ENCODE measurements around the gene ITPR1.

Gene ITPR1

GRCh38 chr3:4797201-4797705, 304.1 kb downstream of the ITPR1 start:
- no peak for DNase-seq

DNA sequence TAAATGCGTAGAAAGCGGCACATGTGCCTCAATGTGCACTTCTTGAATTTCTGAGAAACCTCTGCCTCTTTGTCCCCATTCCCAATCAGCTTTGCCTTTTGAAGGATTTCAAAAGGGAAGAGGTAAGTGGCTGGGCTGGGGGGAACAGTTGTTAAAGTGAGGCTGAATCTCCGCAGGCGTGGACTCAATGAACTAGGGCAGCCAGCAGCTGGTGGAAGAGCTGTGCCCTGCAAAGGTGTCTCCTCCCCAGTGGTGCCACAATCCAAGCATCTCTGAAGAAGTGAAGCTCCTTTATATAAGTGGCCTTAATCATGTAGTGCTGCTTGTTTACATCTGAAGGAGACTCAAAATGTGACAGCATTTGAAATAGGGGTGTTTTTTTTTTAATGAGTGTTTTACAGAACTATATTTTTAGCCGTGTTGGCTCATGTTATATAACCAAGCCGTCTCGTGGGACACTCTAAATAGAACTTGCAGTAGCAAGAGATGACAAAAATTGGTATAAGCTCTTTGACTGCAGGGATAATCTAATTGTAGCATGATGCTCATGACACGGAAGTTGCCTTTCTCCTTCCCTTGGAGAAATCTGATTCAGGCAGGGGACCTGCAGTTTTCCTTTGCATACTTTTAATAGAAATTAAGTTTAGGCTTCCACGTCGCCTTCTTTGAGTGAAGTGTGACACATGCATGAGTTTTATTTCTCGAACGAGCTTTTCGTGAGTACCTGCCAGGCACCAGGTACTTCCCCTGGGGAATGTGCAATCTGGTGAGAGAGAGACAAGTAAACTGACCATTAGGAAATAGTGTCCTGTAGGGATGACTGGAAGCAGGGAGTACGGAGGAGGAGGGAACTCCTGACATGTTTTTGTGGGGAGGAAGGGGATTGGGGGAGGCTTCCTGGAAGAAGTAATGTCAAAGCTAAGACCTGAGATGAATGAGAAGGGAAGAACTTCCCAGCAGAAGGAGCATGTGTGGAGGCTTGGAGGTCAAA, 306.4 kb downstream of the ITPR1 start:
- no peak for DNase-seq

- DNase-seq = no peak
These were observed 307.4 kb downstream of the ITPR1 start for GRCh38 chr3:4800595-4800994.

DNA sequence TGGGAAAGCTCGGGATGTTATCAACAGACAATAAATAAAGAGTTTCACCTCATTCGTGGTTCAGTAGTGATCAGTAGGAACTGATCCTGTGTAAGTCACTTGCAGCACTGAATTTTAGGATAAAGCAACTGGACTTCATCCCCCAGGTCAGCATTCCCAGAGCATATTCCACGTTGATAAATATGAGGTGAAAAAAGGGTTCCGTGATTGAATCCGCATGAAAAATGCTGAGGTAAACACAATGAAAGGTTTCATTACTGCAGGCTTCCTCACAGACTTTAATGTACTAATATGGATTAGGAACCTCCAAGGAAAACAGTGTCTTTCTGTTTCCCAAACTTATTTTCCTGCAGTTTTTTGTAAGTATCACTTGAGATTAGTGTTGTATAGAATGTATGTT, 308.7 kb downstream of the ITPR1 start:
- no peak for DNase-seq

DNA sequence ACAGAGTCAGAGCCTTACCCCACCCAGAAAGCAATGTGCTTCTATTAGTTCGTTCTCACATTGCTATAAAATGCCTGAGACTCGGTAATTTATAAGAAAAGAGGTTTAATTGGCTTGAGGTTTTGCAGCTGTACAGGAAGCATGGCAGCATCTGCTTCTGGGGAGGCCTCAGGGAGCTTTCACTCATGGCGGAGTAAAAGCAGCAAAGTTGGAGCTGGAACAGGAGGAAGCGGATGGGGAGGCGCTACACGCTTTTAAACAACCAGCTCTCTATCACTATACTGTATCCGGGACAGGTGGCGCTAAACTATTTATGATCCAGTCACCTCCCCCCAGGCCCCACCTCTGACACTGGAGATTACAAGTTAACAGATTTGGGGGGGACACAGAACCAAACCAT, 309.8 kb downstream of the ITPR1 start:
- no peak for DNase-seq

DNA sequence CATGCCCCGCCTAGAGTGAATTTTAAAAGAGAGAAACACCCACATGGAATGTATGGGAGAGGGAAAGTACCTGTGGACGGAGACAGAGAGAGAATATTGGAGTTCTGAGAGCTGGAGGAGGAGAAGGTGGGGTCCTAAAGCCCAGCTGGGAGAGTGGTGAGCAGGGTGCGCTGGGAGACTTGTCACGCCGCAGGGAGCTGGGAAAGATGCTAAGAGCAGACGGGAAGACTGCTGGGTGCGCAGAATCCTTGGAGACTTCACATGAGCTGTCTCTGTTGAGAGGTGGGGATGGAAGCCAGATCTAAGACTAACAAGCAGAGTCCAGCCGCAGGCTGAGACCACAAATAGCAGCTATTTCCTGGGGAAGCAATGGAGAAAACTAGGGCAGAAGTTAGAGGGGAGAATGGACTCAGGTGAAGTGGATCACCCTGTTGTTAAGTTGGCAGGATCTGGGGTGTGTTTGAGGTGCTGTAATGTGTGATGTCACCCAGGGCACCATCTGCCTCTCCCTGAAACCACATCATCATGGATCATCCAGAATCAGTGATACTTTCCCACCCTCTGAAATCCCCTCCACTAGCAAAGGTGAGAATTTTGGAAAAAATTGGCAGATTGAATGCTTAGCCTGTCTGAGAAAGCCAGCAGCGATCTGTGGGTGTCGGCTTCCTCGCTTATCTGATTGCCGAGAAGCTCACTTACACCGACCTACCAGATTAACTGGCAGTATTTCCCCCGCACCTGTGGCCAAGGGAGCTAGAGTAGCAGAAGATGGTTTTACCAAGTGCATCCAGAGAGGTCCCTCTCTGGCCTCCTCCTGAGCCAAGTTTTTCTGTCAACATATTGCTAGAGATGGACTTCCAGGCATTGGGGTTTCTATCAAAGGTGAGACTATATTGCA, 311.3 kb downstream of the ITPR1 start:
- no peak for DNase-seq

DNA sequence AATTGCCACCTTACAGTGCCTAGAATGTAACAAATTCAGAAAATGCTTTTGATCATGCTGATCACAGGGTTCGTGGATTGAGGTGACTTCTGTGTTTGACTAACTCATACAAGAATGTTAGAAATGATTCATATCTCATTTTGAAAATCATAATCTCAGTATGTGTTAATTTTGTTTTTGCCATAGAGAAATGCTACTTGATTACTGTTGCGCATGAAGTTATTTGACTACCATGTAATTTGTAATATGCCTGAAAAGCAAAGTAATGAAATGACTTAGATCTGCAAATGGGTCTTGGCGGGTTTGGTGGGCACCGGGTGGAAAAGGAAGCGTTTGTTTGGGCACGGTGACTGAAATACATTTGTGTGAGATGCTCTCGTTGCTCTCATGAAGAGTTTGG, 312.5 kb downstream of the ITPR1 start:
- DNase-seq = no peak

DNA sequence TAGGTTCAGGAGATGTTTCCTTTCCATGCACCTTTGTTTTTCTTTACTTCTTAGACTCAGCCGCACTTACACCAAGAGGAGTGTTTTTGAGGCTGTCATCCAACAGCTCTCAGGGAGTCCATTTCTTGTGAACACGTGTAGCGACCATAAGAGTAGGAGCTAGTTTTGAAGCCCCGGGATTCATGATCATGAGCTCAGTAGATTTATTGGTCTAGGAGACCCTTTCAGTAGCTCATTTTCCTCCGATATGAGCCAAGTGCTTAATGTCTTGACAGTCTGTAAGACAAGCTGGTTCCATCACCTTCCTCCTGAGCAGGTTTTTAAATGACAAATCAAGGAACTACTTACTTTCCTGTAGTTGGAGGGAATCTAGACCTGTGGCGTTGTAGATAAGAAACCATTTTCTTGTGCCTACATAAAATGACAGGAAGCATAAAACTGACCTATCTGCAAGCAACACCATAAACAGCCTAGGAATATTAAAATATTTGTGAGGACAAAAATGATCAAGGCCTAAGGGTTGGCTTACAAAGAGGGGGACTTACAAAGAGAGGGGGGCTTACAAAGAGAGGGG, 313.5 kb downstream of the ITPR1 start:
- no peak for DNase-seq

DNA sequence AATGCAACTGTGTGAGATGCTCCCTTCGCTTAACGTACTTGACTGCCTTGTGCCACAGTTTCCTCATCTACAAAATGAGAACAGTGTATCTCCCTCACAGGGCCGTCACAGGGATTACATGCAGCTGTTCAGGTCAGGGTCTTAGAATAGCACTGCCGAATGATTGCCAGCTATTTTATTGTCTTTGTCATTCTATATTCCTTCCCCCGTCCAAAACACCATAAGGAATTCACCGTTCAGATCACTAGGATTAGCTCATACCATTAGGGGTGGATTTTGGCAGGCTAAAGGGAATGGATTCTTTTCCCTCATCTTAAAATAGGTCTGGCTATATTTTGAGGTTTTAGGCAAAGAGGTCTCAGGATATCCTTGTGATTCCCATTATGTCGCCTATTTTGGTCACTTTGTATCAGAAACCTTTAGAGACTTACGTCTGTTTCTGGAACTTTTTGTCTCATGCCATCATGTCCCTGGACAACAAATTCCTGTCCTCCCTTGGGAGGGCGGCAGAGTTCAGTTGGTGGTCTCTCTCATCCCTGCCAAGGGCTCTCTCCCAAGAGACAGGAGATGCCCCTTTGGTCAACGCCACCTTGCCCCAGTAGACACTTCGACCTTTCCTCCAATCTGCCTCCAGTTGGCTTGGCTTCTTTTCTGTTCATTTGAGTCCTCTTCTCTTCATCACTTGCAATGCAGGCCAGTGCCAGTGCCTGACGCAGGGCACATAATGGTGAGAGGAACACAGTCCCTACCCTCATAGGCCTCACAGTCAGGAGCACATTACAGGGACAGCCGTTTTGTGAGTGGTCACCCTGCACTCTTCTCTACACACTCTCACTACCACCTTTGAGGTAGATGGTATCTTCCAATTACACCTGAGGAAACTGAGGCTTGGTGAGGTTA, 314.5 kb downstream of the ITPR1 start:
- DNase-seq = no peak

GRCh38 chr3:4808637-4809036, 315.5 kb downstream of the ITPR1 start:
- DNase-seq = no peak

GRCh38 chr3:4809922-4810321, 316.8 kb downstream of the ITPR1 start:
- DNase-seq = no peak

DNA sequence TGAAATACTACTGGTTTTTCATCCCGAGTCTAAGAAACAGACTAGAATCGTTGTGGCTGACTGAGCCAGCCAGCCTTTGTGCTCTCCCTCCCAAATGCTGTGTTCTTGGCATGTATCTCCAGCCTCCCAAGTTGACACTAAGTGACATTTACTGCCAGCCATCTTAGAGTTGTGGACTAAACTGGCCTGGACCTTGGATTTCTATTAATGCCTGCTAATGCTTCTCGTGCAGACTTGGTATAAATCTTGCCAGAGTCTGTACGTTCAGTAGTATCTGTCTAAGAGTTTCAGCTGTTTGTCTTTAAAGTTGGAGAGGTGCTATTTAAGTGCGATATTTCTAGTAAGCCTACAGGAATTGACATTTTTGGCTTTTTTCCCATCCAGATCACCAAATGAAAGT, 319.4 kb downstream of the ITPR1 start:
- no peak for DNase-seq

DNA sequence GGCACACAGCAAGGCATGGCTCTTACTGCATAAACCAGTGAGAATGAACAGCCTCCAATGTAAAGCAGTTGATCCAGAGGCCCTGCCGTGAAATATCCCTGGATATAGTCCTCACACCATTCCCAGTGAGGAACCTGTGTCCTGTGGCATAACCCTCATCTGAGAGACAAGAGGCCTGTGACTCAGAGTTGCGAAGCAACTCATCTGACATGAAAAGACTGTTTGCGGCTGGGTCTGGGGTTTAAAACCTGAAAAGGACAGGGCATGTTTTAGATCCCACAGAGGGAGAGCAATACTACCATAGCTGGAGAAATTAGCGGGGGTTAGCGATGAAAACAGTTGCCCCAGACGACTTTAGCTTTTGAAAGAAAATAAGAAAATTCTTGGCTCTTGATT, 320.8 kb downstream of the ITPR1 start:
- DNase-seq = no peak

- DNase-seq = no peak
These were observed 321.3 kb downstream of the ITPR1 start for GRCh38 chr3:4814305-4814903.

GRCh38 chr3:4814904-4815574, 321.9 kb downstream of the ITPR1 start:
- DNase-seq = no peak

DNA sequence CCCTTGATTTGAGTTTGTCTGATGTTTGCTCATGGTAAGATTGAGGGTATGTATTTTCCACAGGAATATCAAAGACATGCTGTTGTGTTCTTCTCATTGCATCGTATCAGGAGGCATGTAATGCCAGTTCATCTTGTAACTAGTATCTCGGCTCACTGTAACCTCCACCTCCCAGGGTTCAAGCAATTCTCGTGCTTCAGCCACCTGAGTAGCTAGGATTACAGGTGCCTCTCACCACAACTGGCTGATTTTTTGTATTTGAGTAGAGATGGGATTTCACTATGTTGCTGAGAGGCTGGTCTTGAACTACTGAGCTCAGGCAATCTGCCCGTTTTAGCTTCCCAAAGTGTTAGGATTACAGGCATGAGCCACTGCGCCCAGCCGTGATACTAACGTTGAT, 323.2 kb downstream of the ITPR1 start:
- no peak for DNase-seq

- DNase-seq = no peak
These were observed 323.6 kb downstream of the ITPR1 start for GRCh38 chr3:4816718-4817117.

DNA sequence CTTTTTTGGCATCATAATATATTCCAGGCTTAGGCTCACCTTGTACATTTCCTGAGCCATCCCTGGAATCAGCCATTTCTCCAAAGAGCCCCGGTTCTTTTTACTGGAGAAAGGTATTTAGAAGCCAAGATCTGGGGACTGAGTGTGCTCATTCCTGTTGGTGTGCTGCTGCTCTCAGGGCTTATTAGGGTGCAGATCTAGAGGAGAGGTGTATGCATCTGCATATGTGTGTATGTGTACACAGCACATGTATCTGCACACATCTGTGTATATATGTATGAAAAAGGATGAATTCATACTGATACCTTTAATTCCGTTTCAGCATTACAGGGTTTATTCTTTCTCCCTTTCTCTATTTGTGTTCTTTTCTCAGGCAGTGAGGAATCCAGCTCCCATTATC, 324.0 kb downstream of the ITPR1 start:
- DNase-seq = no peak

DNA sequence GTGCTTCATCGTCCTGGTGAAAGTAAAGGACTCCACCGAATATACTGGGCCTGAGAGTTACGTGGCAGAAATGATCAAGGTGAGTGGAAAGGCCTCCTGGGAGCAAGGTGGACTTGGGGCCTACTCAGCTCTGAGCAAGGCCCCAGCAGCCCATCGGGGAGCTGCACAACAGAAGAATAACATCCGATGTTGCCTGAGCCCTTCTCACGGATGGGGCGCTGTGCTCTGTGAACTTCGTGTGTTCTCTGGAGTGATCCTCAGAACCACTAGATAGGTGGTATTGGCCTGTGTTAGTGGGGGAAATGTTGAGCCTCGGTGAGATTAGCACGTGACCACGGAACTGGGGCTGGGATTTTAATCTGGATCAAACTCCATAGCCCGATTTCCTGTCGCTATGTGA, 325.0 kb downstream of the ITPR1 start:
- no peak for DNase-seq

GRCh38 chr3:4818986-4819693, 326.0 kb downstream of the ITPR1 start:
- DNase-seq = no peak

Data from NCI-H510A treated with DMSO at 0.1 percent for 48 hours (cell line).